CD4-positive, alpha-beta T cell treated with Interleukin-4 for 1 hour (primary cell): ENCODE data around the gene COL8A2.
A peak's percentile ranks its signal among the peaks of the same experiment; 100 is the strongest.

Source experiments
- DNase-seq, 2 donors: peaks; one replicate each; pipeline ENCODE4 v3.0.0-alpha.2; 2020 to 2022

The COL8A2 gene

DNA sequence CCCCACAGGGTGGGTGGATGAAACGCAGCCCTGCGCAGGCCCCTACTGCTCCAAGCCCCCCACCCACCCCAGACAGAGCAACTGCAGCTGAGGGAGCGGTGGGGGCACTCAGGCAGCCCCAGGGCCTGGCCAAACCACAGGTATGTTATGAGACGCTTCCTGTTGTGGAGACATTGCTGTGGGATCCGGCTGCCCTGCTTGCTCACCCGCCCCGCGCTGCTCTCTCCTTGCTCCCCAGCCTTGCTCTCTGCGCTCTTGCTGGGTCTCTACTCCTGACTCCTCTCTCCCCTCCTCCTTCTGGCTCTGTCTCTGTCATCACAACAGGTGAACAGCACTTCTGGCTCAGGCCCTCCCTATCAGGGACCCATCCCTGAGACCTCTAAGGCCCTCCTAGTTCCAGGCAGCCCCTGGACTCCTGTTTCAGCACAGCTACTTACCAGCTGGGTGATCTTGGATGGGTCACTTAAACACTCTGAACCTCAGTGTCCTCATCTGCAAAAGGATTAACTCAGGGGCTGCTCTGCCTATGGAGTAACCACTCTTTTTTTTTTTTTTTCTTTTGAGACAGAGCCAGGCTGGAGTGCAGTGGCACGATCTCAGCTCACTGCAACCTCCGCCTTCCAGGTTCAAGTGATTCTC, 15.9 kb downstream of the COL8A2 start:
- peak; percentile 40 to 42 for DNase-seq

DNA sequence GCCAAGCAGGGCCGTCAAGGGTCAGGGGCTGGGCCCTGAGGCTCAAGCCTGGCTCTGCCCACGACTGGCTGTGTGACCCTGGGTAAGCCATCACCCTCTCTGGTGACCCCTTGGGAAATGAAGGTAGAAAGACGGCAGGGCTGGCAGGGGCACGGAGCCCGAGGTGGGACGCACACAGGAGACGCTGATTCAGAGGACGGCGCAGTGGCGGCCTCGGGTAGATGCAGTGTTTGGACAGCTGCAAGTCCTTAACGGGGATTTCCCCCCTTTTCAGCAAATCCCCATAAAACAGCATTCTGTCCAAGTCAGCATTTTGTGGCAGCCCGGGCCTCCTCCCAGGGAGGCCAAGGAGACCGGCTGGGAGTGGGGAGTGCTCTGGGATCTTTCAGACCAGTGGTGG, 16.7 kb downstream of the COL8A2 start:
- no peak for DNase-seq

DNA sequence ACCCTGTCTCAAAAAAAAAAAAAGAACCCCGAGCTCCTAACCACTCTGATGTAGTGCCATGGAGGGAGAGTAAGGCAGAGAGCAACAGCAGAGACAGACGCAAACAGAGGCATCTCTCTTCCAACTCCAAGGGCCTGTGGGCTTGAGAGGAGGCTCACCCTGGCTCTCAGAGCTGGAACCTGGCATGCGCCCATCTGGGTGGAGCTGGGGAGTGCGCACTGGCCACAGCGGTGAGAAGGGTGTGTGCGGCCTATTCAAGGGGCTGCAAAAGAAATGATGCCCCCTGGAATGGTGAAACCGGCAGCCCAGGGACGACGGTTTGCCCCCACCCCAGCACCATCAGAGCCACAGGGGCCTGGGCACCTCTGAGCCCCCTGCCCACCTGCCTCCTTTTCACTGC, 17.6 kb downstream of the COL8A2 start:
- DNase-seq, result no peak

DNA sequence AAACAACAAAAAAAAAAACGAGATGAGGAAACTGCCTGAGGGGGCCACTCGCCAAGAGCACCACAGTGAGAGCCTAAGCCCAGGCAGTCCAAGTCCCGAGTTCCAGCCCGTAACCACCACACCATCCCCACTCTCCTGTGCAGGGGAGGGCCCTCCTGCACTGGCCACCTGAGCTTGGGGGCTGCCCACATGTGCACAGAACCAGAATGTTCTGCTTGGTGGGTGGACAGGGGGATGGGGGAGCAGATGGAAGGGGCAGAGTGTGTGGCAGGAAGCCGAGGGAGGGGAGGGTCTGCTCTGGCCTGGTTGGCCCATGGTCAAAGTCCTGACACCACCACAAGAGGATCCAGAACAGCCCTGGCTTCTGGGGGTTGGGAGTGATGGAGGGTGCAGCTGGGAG, 18.8 kb downstream of the COL8A2 start:
- no peak for DNase-seq

DNA sequence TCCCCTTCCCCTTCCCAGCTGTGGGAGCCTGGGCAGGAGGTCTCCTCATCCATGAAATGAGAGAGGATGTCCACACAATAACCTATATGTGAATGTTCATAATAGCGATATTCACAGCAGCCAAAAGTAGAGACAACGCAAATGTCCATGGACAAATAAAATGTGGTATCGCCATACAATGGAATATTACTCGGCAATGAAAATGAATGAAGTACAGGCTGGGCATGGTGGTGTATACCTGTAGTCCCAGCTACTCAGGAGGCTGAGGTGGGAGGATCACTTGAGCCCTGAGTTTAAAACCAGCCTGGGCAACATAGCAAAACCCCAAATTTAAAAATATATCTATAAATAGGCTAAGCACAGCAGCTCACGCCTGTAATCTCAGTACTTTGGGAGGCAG, 23.5 kb downstream of the COL8A2 start:
- no peak for DNase-seq

DNA sequence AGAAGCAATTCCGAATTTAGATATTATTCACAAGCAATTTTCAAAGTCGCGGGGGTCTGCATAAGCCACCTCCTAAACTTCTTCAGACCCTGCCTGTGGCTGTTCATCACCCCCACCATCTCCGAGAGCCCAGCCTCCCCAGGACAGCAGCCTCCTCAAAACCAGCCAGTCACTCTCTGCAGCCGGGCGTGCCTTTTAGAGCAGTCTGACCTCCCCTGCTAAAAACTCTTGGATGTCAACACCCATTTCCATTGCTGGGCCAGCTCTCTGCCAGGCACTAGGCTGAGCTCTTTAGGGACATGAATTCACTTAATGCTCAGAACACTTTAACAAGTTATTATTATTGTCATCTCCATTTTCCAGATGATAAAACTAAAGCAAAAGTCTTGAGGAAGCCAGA, 24.6 kb downstream of the COL8A2 start:
- no peak for DNase-seq

DNA sequence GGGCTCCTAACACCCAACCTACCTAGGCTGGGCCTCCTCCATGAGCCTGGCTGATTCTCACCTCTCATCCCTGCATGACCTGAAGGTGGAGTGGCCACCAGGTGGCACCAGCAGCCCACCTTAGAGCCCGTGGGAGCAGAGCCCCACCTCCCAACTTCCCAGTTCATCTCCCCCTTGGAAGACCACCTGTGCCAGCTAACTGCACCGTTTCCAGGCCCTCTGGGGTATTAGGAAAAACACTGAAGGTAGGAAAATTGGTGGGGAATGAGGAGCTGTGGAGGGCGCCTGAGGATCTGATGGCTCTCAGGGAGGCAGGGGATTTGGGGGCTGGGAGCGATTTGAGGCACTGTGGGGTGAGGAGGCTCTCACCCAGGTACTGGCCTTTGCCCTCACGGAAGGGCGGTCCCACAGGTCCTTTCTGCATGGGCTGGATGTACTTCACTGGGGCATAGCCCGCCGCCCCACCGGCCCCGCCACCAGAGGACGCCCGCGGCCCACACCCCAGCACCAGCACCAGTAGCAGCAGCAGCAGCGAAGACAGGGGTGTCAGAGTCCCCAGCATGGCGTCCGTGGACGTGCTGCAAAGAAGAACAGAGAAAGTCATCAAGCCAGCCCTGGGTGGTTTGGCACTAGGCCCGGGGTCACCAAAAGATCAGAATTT, 25.2 kb downstream of the COL8A2 start:
- DNase-seq, result peak; percentile 72 to 73

DNA sequence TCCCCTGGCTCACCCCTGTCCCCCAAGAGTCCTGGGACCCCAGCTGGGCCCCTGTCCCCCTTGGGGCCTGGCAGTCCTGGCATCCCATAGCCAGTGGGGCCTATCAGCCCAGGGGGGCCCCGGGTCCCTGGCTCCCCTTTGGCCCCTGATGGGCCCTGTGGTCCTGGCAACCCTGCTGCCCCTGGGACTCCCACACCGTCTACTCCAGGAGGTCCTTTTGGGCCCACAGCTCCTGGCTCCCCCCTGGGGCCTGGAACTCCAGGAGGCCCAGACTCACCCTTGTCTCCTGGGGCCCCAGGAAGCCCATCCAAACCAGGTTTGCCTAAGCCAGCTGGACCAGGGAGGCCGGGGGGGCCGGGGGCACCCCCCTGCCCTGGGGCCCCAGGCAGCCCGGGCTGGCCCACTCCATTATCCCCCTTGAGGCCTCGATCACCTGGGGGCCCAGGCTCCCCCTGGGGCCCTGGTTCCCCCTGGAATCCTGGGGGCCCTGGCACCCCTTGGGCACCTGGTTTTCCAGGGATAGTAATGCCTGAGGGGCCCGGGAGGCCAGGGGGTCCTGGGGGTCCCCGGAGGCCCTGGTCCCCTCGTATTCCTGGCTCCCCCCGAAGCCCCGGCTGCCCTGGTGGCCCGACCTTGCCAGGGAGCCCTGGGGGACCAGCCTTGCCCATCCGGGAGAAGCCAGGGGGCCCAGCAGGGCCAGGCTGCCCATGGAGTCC, 26.2 kb downstream of the COL8A2 start:
- no peak for DNase-seq

DNA sequence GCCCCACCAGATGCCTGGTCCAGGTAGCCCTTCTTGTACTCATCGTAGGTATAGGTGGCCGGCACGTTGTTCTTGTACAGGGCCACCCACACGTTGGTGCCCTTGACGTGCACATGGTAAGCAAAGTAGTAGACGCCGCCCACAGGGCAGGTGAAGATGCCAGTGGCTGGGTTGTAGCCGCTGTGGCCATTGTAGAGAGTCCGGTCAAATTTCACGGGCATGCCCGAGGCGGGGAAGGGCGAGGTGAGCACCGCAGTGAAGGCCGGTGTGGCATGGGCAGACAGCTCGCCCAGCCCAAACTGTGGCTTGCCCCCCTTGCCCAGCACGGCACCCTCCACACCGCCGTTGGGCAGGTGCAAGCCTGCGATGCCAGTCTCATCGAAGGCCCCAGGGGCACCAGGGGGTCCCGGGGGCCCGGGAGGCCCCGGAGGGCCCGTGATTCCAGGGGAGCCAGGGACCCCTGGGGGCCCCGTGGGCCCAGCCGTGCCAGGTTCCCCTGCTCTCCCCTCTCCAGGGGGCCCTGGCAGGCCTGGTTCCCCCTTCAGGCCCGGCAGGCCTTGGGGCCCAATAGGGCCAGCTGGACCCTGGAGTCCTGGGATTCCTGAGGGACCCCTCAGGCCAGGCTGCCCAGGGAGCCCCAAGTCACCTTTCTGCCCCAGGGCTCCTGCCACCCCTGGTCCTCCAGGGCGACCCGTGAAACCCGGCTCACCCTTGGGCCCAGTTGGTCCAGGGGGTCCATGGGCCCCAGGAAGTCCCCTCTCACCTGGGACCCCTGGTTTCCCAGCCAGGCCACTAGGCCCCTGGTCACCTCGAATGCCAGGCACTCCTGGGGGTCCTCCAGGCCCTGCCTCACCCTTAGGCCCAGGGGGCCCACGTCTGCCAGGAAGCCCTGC, 27.1 kb downstream of the COL8A2 start:
- no peak for DNase-seq

DNA sequence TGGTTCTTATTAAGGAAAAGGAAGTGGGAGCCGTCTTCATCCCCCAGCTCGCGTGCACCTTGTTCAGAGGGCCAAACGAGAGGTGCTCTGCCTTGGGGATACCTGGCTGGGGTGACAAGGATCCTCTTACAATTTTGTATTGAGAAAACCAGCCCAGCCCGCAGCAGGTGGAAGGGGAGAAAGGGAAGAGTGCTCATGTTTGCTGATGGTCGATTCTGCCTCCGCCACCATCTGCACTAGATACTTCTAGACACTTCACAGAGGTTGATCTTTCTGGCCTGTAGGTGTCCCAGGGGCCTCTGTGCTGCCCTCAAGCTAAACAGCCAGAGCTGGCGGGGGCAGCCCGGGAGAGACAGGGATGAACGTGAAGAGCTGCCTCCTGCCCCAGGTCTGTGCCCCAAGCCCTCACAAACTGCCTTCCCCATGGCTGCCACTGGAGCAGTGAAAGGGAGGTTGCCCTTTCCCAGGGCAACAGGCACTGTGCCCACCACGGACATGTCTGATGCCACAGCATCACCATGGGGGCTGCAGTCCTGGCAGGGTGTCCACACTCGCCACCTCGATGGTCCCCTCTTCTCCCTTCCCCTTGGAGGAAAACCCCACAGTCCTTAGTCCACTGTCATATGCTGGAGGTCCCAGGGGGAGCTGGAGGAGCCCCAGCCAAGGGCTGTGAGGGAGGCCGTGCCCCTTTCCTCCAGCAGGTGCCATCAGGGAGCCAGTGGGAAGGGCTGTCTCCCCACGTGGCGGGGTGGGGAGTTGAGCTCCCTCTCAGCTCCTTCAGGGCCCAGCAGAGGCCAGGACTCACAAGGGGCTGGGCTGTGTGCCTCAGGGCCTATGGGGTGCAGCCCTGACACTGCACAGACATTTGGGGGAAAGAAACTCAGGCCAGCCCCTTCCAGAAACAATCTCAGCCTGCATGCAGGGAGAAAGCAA, 28.3 kb downstream of the COL8A2 start:
- no peak for DNase-seq

DNA sequence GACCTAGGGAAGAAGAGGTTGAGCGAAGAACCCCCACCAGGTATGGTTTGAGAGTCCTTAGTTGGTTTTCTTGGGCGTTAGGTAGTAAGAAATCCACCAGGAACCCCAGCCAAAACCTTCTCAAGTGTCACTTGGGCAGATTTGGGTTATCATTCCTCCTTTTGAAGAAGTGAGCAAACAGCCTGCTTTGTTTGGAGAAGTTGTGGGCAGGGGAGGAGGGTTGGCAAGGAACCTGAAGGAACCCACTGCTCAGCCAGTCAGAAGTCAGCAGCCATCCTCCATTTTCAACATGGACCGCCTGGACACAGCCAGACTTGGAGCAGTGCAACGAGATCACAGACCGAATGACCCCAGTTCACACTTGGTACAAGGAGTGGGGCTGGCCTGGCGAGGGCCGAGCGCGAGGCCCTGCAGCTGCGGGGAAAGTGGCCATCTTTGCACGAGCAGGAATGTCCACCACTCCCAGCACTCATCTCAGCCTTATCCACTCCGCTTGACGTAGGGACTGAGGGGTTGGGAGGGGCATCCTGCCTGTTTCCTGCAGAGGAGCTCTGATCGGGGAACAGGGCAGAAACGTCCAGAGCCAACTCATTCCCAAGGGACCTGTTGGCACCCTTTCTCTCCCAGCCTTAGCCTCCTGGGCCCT, 29.1 kb downstream of the COL8A2 start:
- peak; percentile 10 to 43 for DNase-seq

DNA sequence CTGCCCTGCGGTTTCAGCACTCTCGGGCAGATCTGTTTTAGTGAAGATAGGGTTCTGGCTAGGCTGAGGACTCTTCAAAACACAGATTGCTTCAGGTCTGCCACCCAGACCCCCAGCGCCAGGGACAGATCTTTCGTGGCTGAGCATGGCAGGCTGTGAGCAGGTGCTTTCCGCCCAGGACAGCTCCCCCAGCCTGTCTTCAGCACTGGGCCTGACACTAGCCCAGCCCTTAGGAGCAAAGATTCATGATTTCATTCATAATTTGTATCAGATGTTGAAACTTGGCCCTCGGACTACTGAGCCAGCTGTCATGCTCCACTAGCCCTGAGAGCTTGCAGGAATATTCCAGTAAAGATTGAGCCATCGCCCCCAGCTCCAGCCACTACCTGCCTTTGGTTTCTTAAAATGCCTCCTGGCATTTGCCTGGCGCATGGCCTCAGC, 30.4 kb downstream of the COL8A2 start:
- DNase-seq, result no peak

DNA sequence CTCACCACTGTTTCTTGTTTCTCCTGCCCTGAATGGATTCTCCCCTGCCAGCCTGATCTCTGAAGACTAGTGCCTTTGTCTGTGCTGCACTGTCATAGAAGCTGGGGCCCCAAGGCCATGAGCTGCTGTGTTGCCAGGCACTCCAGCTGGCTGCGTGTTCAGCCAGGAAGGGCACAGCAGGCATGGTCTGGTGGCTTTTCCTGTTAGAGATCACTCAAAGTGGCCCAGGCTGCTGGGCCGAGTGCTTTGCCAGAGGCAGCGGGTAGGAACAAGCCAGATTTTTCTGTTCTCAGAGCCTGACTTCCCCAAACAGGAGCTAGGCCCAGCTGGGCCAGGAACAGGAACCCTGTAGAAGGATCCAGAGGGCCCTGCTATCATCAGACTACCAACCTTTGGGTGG, 31.1 kb downstream of the COL8A2 start:
- no peak for DNase-seq

DNA sequence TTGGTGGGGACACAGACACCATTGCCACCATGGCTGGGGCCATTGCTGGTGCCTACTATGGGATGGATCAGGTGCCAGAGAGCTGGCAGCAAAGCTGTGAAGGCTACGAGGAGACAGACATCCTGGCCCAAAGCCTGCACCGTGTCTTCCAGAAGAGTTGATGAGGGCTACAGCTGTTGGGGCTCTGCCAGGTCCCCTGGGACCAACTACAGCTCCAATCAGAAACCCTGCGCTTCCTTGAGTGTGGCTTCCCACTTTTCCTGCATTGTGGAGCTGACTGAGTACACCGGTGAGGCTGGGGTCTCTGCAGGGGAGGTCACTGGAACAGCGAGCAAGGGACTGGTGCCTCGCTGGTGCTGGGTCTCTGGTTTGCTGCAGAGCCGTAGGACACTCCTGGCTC, 31.8 kb downstream of the COL8A2 start:
- DNase-seq, result no peak

DNA sequence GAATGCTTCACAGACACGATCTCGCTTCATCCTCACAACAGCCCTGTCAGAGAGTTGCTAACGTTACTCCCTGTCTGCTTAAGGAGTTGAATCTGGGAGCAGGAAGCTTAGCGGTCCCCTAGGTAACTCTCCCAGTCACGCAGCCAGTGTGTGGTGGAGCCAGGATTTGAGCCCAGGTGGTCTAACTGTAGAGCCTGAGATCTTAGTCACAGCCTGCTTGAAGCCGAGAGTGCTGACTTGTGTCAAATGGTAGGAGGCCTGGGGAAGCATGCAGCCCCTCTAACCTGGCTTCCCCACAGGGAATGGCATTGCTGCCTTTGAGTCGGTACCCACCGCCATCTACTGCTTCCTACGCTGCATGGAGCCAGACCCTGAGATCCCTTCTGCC, 32.2 kb downstream of the COL8A2 start:
- DNase-seq, result no peak

DNA sequence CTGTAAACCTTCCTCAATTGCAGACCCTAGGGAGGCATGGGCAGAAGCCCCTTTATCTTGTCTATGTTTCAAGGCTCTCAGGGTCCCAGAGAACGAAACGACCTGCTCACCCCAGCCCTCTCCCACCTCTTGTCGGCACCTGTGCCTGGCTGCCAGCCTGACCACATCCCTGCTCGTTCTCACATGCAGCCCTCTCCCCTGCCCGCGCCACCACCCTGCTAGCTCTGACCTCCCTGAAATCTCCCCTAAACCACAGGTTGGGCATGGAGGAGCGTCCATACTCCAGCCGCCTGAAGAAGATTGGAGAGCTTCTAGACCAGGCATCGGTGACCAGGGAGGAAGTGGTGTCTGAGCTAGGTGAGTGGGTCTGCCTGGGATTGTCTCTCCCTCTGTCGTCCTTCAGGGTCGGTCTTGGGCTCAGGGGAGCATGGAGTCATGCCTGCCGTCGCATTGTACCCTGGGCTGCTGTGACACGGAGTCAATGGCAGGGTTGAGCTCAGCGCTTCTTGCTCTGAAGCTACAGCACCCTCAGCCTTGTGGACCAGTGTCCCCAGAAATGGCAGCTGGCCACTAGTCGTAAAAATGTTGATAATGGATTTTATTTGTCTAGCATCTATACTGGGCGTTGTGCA, 32.7 kb downstream of the COL8A2 start:
- no peak for DNase-seq

DNA sequence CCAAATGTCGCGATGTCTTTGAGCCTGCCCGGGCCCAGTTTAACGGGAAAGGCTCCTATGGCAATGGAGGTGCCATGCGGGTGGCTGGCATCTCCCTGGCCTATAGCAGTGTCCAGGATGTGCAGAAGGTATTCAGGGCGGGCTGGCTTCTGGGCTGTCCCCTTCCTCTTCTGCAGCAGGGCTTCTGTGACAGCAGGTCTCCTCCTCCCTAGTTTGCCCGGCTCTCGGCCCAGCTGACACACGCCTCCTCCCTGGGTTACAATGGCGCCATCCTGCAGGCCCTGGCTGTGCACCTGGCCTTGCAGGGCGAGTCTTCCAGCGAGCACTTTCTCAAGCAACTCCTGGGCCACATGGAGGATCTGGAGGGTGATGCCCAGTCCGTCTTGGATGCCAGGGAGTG, 33.3 kb downstream of the COL8A2 start:
- DNase-seq, result no peak

DNA sequence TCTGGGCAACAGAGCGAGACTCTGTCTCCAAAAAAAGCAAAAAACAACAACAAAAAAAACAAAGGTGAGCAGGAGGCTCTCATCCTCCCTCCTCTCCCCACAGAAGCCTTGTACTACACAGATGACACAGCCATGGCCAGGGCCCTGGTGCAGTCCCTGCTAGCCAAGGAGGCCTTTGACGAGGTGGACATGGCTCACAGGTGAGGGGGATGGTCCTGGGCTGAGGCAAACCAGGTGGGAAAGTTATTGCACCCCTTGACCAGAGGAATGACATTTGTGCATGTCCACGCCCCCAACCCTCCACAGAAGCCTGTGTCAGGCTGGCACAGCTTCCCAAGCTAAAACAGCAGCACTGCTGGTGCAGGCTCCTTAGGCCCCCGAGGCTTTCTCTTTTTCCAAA, 33.9 kb downstream of the COL8A2 start:
- DNase-seq, result no peak

DNA sequence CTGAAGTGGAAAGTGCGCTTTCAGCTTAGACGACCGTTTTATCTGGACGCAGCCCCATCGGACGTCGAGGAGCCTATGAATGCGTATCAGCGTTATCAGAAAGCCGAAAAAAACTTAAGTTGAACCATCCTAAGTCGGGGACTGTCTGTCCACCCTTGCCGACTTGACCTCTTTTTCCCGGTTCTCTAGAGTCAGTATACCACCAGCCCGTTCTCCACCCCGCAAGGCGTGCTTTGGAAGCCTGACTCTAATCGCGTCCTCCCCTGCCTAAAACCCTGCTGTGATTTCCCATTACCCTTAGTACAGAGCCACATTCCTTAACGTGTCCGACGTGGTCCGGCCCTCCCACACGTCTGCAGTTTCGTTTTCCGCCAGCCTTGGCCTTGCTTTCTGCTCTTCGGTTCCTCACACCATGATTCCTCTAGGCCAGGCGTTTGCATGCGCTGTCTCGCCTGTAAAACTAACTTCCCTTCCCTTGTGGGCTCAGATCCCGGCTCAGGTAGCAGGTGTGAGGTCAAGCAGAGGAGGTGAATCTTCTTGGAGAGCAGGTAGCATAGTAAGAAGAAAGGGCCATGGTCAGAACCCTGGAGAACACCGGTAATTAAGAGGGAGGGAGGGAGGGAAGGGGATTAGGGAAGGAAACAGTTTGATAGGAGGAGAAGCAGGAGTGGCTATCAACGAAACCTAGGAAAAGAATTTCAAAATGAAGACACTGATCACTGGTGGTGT, 35.5 kb downstream of the COL8A2 start:
- peak in 1 of 2 donors; percentile 13 for DNase-seq
